GM11168 (cell line): ENCODE results near the gene CKB.

ENCODE experiments used
- in situ Hi-C: fragments of 300-500 bp; cut with MboI; formaldehyde crosslinking; loops from one replicate; pipeline ENCODE4 v1.12.0; 2022; ENCODE audit warnings: low sequenced_read_pairs; ENCODE audit not compliant: unreplicated experiment

CKB gene

DNA sequence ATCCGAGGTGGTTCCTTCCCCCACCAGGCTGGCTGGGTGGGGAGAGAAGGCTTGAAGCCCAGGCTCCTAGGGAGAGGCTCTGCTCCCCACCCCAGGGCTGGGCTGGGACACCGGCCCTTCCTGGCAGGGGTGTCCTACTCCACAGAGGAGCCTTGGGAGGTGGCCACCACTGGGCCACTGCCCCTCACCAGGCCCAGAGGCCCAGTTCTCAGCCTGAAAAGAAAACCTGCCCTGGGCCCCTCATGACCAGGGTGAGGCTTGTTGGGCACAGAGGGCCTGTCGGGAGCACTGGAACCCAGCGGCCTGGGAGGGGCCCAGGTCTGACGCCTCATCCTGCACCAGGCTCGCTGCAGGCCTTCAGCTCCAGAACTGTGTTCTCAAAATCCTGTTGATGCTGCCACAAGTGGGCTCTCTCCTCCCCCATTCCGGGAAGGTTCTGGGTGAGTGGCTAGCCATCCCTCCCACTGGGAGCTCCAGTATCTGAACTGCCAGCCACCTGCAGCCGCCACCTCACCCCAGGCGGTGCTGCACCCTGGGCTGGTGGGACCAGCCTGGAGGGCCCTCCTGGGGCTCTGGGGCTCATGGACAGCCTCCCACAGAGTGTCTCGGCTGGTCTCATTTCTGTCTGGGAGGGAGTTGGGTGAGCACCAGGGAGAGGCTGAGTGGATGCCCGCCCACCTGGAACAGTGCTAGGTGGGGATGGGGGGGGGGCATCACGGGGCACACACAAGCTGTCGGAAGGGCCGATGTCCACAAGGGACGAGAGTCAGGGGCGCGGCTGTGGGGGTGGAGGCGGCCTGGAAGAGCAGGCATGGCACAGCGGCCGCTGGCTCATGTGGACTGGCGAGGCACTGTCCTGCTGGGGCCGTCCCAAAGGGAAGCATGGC, 28.1 kb upstream of the CKB start:
- in situ Hi-C loops, result no loop called here

DNA sequence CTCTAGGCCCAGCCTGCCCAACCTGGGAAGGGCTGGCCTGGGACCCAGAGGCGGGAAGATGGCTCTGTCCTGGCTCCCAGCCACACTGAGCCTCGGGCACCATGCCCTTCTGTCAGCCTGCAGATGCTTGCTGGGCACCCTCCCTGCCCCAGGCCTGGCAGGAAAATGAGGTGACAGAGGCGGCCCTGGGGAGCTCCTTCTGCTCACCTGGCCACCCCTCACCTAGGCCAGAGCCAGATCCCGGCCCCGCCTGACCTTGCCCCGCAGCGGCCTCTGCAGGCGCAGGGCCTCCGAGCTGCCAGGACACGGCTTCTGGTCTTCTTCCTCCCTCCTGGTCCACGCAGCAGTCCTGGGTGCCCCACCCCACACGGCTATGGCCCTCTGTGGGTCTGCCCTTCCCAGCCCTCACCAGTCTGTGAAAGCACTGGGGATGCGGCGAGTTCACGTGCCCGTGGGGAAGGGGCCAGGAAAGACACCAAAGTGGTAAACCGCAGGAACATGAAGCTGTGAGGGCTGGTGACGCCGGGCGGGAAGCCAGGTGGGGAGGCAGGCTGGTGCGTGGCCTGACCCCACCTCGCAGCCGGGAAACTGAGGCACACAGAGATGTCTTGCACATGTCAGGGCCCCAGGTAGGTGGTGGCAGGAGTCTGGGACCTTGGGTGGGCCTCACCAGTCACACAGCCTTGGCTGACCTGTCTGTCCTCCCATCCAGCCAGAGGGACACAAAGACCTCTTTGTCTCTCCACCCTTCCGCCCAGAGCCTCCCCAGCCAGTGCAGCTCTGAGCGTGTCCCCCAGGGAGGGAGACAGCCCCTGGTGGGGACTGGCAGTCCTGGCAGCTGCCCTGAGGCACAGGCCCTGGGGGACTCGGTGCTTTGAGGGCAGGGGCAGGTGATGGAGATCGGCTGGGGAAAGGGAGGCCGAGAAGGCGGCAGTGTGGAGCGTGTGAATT, 27.0 kb upstream of the CKB start:
- in situ Hi-C loops, result no loop called here

DNA sequence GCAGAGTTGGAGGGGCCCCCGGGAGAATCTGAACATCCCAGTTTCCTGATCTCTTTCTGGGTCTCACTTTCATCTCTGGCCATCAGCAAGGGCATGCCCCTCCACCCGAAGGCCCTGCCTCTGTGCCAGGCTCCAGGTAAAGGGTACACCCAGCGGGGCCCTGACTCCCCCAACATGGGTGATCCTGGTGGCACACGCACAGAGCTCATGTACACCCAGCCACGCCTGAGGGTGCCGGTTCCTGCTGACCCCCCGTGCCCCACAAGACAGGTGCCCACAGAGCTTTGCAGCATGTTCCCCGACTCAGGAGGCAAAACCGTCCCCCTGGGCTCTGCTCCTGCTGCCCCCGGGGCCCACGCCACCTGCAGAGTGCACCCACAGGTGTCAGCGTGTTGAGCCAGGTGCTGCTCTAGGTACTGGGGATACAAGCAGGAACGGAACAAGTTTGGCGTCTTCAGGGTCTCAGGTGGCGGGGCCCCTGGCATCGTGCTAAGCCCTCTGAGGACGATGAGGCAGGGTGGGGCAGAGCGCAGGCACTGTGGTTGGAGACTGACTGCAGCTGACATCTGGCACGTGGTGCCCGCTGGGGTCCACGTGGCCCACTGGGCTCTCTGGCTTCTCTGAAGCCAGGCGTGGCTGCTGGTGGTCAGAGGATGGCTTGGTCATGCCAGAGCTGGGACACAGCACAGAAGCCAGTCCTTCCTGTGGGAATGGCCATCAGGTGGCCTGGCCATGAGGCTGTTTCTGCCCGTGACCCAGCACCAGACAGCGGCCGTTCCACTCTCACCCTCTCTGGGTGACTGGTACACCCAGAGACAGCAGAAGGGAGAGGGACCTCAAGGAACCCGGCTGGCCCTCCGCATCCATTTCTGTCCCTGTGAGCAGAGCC, 26.1 kb upstream of the CKB start:
- in situ Hi-C loops, result no loop called here

DNA sequence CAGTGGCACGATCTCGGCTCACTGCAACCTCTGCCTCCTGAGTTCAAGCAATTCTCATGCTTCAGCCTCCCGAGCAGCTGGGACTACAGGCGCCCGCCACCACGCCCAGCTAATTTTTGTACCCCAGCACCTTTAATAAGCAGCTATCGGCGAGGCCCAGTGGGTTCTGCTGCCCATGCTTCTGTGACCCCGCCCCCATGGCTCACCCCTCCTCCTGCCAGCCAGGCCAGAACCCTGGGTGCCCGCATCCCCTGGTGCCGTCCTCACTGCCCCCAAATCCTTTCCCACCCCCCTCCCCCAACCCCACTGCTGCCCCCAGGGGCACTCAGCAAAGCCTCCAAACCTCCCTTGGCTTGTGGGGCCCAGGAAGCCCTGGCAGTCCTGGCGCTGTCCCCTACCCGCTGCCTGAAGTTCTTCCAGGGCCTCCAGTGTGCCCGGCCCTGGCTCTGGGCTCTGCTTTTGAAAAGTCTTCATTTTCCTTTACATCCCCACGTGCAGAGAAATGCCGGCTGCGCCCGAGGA, 25.4 kb upstream of the CKB start:
- in situ Hi-C loops, result no loop called here

DNA sequence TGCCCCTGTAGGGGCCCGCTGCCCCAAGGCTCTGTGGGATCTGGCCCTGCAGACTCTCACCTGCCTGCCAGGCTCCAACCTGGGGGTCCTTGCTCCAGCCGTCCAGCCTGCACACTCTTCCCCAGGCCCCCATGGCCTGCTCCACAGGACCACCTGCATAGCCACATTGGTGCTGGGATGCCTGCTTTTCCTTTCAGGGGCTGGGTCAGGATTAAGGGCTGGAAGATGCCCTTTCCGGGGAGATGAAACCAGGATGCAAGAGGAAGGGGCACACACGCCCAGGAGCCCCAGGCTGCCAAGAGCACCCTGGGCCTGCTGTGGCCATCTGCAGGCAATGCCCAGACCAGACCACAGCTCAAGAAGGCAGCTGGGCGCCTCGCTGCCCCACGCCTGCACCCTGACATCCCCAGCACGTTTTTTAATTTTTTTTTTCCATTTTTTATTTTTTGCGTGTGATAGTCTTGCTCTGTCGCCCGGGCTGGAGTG, 24.9 kb upstream of the CKB start:
- in situ Hi-C loops, result no loop called here

DNA sequence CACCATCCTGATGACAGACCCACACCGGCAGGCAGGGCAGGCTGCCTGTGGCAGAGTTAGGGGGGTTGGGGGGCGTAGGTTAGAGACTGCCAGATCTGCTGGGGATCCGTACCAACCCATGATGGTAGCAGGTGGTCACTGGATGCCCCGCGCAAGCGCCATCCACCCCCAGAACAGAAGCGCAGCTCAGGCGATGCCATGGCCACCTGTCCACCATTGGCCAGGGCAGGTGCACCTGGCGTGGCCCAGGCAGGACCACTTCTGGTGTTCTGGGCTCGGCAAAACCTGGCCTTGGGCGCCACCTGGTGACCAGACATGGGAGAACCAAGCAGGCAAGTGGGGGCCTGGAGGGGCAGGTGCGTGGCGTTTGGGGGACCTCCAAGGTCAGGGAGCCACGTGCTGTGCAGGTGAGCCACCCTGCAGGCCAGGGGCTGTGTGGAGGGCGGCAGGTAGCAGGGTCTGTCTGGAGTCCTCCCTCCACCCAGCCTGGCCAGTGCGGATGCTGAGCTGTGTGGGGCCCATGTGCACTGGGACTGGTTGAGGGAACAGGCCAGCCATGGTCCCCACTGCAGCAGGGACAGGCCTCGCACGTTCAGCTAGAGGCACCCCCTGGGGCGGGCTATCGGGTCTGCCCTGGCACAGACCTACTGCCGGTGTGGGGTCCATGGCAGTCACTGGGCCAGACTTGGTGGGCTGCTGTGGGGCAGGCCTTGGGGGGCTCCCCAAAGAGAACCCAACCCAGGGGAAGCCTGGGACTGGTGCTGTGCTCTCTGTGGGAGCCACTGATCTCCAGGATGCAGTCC, 24.2 kb upstream of the CKB start:
- in situ Hi-C loops, result no loop called here

DNA sequence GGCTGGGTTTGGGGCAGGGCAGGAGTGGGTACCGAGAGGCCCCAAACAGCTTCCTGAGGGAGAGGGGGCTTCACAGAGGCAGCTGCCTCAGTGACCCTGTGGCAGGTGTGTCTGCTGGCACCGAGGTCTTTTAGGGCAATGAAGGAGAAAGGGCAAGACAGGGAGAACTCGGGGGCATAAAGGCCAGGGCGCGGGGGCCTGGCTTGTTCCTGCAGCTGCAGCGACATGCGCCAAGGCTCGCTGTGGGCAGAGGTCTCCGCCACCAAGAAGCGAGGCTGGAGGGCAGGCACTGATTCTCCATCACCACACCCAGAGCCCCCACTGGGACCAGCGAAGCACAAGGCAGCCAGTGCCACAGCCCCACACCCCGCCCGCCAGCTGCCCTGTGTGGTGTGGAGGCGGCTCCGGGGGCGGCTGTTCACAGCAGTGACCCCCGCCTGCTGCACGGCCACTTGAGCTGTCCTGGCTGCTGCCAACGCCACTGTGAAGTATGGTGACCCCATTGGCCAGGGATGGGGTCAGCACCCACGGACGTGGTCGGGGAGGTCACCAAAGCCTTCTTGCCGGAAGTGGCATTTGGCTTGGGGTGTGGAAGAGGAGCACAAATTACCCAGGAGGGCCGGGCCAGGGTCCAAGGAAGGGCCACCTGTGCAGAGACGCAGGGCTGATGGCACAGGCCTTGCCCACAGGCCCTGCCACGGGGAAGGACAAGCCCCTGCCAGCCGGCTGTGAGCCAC, 23.5 kb upstream of the CKB start:
- in situ Hi-C loops, result no loop called here

DNA sequence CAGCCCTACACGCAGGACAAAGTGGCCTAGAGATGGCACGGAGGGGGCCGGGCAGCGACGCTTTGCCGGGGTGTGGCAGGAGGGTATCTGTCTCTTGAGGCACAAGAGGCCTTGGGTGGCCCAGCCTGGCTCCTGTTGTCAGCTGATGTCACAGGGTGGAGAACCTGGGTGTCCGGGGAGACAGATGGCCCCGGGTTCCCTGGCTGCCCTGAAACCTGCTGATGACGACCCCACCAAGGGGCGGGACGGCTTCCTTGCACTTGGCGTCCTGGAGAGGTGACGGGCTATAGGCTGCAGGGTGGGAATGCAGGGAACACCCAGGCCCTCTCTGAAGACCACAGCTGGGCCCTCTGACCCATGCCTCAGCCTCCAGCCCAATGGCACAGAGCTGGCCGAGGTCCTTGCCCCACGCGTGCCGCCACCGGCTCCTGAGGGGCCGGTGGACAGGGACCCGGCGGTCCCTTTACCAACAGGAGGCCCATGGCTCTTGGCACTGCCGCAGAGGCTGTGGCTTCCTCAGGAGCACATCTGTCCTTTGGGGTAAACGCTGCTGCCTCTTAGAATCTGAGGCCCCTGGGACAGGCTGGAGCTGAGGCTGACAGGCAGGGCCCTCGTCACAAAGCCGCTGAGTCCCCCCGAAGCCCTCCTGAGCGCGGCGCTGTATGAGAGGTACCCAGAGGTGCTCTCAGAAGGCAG, 22.7 kb upstream of the CKB start:
- in situ Hi-C loops, result no loop called here

DNA sequence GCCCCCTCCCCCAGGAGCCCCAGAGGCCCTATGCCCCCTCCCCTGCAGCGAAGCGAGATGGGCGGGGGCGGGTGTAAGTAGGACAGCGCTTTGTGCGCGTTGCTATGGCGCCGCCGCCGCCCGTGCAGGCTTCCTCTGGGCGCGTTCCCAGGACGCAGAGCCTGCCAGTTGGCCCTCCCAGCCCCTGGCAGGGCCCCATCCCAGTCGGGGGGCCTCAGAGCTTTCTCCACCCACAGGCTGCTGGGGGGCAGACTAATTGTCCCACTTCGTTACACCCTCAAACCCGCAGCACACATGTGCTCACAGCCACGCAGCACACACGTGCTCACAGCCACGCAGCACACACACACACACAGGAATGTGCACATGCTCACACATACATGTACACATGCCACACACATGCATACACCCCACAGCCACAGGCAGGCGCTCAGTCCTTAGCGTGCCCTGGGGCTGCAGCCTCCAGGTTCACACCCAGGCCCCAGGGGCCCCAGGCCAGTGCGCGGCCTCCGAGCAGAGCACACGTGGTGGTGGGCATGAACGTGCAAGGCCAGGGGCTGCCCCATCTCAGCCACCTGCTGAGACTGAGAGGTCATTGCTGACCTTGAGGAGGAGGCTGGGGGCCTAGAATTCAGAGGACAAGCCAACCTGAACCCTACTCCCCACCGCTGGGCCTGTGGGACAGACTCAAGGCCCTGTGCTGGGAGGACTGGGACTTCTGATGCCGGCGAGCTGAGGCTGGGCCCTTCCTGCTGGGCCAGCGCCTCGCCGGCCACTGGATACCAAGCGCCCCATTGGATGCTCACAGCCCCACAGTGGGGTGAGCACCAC, 22.0 kb upstream of the CKB start:
- in situ Hi-C loops, result no loop called here

DNA sequence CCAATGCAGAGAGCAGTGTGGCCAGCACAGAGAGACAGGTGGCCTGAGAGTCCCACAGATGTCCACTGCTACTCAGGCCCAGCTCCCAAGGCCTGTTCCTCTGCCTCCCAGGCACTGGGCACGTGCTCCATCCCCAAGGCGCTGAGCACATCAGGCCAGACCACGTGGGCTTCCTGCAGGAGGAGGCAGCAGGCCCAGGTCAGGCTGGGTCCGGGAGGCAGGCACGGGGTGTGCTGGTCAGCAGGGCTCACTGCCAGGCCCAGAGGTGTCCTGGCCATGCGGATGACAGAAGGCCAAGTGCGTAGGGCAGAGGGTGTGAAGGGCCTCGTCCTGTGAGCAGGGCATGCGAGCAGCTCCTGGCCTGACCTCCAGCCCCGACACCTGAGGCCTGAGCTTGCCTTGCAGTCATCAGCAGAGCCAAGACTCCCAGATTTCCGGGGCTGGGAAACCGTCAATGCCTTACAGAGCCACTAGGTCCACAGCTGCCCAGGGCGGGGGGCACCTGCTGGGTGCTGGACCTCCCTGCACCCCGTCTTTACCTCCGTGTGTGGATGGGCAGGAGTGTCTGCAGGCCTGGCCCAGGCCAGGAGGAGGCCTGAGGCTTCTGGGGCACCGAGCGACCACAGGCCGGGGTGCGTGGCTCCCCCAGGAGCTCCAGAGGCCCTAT, 21.2 kb upstream of the CKB start:
- in situ Hi-C loops, result no loop called here

DNA sequence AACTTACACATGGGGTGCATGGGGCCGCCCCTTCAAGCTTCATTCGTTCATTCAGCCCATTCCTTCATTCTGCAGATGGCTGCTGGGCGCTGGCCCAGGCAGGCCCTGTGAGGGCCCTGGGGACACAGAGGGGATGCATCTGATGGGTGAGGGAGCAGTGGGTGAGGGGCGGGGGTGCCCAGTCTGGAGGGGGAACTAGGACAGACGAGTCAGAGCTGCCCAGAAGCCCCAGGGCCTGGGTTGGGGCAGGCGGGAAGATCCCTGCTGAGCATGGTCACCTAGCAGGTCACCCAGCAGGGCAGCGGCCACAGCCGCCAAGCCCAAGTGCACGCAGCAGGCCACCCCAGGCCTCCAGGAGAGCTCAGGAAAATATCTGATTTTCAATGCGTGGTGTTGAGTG, 20.5 kb upstream of the CKB start:
- in situ Hi-C loops, result no loop called here

DNA sequence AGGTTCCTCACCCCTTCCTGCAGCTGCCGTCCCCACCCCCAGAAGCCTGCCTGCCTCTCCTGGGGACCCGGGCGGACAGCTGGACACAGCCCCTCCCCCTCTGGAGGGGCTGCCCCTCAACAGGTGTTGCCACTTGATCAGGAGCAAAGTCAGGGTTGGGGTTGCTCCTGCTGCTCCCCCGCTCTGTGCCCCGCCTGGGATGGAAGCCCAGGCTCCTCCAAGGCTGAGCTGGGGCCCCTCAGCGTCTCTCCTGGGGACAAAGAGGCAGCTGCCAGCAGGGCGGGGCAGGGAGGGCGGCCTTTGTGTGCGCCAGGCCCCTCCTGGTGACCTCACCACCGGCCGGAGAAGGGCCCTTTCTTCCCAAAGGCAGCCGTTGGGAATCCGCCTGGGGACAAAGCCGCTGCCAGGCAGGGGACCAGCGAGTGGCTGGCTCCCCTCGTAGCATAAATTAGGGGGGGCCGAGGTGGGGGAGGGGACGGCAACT, 20.0 kb upstream of the CKB start:
- in situ Hi-C loops, result no loop called here

DNA sequence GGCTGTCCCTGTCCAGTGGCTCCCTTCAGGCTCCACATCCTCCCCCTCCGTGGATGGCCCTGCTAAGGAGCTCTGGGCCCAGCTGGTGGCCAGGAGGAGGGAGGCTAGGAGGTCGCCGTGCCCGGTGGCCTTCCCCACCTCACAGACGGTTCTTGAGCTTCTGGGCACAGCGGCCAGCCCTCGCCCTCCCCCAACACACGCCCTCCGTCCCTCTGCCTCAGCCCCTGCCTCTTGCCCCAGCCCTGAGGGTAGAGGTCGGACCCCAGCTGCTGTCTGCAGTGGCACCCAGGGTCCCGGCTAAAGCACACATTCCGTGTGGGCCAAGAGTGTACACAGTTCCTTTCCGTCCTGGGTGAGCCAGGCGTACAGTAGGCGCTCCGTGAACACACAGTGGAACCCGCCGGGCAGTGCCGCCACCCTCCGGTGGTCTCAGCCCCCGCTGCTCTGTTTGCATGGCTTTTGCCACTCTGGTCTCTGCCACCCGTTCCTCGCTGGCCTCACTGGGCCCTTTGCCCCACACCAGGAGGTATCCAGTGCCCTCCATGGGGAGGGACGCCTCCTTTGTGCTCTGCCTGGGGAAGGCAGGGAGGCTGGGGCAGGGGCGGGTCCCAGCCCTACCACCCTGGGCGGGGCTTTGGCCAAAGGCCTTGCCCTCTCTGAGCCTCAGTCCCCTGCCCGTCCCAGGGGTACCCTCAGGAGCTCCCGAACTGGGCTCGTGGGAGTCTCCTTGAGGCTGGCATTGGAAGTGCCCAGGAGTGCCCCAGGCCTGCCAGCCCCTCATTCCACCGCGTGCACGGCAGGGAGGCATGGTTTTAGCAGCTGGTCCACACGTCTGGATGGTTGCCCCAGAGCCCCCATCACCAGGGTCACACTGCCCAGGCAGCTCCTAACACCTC, 19.3 kb upstream of the CKB start:
- in situ Hi-C loops, result no loop called here

DNA sequence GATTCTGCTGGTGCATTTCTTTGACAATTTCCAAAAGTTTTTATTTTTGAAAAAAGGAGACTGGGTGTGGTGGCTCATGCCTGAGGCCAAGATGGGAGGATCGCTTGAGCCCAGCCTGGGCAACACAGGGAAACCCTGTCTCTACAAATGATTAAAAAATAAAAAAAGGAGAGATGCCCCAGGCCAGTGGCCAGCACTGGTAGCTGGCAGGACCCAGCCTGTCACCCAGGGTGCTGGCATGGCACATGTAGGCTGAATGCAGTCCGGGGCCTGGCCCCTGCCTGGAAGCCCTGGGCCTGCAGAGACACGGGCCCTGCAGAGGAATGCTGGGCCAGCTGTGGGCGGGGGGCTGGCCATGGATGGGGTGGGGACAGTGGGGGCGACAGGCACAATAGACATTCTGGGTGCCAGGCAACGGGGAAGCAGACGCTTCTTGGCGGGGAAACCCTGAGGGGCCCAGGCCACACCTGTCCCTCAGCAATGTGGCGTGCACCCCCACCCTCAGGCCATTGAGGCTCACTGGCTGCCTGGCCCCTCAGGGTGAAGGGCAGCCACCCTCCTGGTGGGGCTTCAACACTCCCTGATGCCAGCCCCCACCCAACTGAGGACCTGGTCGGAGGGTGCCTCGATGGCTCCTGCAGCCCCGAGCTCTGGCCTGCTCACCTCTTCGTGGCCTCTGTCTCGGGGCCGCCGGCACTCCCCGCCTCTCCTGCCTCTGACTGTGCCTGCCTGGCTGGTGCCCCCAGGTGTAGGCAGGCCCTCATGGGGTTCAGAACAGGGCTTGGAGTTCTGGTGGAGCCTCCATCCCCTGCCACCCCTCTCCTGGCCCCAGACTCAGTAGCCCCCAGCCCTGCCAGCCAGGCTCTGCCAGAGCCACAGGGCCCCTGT, 18.4 kb upstream of the CKB start:
- in situ Hi-C loops, result no loop called here
